HEK293 (cell line): Measurements from ENCODE around the gene OR9A2.

Experiments
- CTCF ChIA-PET: fragments of 350-600 bp; formaldehyde crosslinking; extraction: SDS; loops from one replicate; lab custom pipeline; 2021; ENCODE audit warnings: antibody characterized with exemption; lab: Yijun Ruan, JAX
- POLR2A ChIA-PET: fragments of 300-600 bp; formaldehyde crosslinking; extraction: SDS; loops from one replicate; lab custom pipeline; 2020; ENCODE audit warnings: antibody characterized with exemption, inconsistent platforms; lab: Yijun Ruan, JAX
- H3K27ac ChIP-seq: fragments of 200-500 bp; sonication (Bioruptor generic); 2 replicates; pipeline ENCODE4 v1.5.1; 2014; ENCODE audit warnings: low read depth, low read length, control low read depth, inconsistent platforms; ENCODE audit errors: extremely low read depth
- H3K36me3 ChIP-seq, 2 experiments: fragments of 200-500 bp in 1 of 2; sonication (Bioruptor generic) in 1 of 2; 1 replicate in 1 of 2; 2 replicates in 1 of 2; pipeline ENCODE4 v1.5.1; 2014 to 2017; ENCODE audit warnings: inconsistent platforms in 2 of 2, low read length in 2 of 2; ENCODE audit not compliant: control insufficient read depth in 2 of 2, insufficient read depth in 1 of 2
- H3K4me1 ChIP-seq: fragments of 200-500 bp; sonication (Bioruptor generic); 2 replicates; pipeline ENCODE4 v1.5.1; 2014; ENCODE audit warnings: mild to moderate bottlenecking, low read length, inconsistent platforms; ENCODE audit not compliant: control insufficient read depth, insufficient read depth
- H3K4me3 ChIP-seq: 2 replicates; pipeline ENCODE4 v1.5.1; 2011; ENCODE audit warnings: low read depth, mild to moderate bottlenecking, control low read depth, low read length, moderate library complexity
- H3K9me3 ChIP-seq: fragments of 200-500 bp; sonication (Bioruptor generic); 2 replicates; pipeline ENCODE4 v1.5.1; 2014; ENCODE audit warnings: low read depth, low read length, inconsistent platforms; ENCODE audit not compliant: control insufficient read depth, insufficient read depth
- BCL11B ChIP-seq: fragments of 450-650 bp; formaldehyde crosslinking; IDR thresholded peaks from 2 replicates; pipeline ENCODE4 v1.5.1; 2016; ENCODE audit warnings: low read depth, missing biosample characterization, missing genetic modification characterization
- SCRT1 ChIP-seq: fragments of 450-650 bp; formaldehyde crosslinking; IDR thresholded peaks from 2 replicates; pipeline ENCODE4 v1.5.1; 2016; ENCODE audit warnings: missing biosample characterization, missing genetic modification characterization, borderline replicate concordance
- TCF7L2 ChIP-seq: IDR thresholded peaks from 2 replicates; pipeline ENCODE4 v1.6.1; 2011; ENCODE audit warnings: low read depth, mild to moderate bottlenecking, inconsistent platforms, low read length, moderate library complexity, borderline replicate concordance
- TRIM28 ChIP-seq: IDR thresholded peaks from 2 replicates; pipeline ENCODE4 v1.6.1; 2011; ENCODE audit warnings: low read length, control low read depth, borderline replicate concordance
- ZFP3 ChIP-seq: fragments of 450-650 bp; formaldehyde crosslinking; IDR thresholded peaks from 2 replicates; pipeline ENCODE4 v1.5.1; 2016; ENCODE audit warnings: low read depth, missing biosample characterization, missing genetic modification characterization
- ZNF157 ChIP-seq: fragments of 450-650 bp; formaldehyde crosslinking; IDR thresholded peaks from 2 replicates; pipeline ENCODE4 v1.5.1; 2016; ENCODE audit warnings: missing biosample characterization, missing genetic modification characterization
- ZNF19 ChIP-seq: fragments of 450-650 bp; formaldehyde crosslinking; IDR thresholded peaks from 2 replicates; pipeline ENCODE4; 2016; ENCODE audit warnings: missing biosample characterization, missing genetic modification characterization, low read depth
- ZNF341 ChIP-seq: fragments of 450-650 bp; formaldehyde crosslinking; IDR thresholded peaks from 2 replicates; pipeline ENCODE4; 2016; ENCODE audit warnings: low read depth, missing biosample characterization, missing genetic modification characterization
- ZNF623 ChIP-seq: fragments of 450-650 bp; formaldehyde crosslinking; IDR thresholded peaks from 2 replicates; pipeline ENCODE4 v1.5.1; 2016; ENCODE audit warnings: missing biosample characterization, missing genetic modification characterization
- ZNF677 ChIP-seq: fragments of 450-650 bp; IDR thresholded peaks from 2 replicates; pipeline ENCODE4 v1.5.0; 2018; ENCODE audit warnings: missing biosample characterization, mild to moderate bottlenecking, missing genetic modification characterization, moderate library complexity
- ZNF791 ChIP-seq: fragments of 450-650 bp; formaldehyde crosslinking; IDR thresholded peaks from 2 replicates; pipeline ENCODE4 v1.5.1; 2016; ENCODE audit warnings: missing biosample characterization, missing genetic modification characterization
- ZSCAN23 ChIP-seq: fragments of 450-650 bp; formaldehyde crosslinking; IDR thresholded peaks from 2 replicates; pipeline ENCODE4 v1.5.1; 2016; ENCODE audit warnings: missing biosample characterization, missing genetic modification characterization
- TF ChIP-seq, protein P1 (sequence below): fragments of 450-650 bp; formaldehyde crosslinking; IDR thresholded peaks from 2 replicates; pipeline ENCODE4 v1.5.1; 2017; ENCODE audit warnings: missing biosample characterization, mild to moderate bottlenecking, missing genetic modification characterization, moderate library complexity
- TF ChIP-seq, protein P2 (sequence below): fragments of 450-650 bp; formaldehyde crosslinking; IDR thresholded peaks from 2 replicates; pipeline ENCODE4 v1.5.1; 2016; ENCODE audit warnings: missing biosample characterization, missing genetic modification characterization, borderline replicate concordance
- TF ChIP-seq, protein P3 (sequence below): fragments of 450-650 bp; formaldehyde crosslinking; IDR thresholded peaks from 2 replicates; pipeline ENCODE4 v1.5.1; 2016; ENCODE audit warnings: missing biosample characterization, missing genetic modification characterization

Gene OR9A2

DNA sequence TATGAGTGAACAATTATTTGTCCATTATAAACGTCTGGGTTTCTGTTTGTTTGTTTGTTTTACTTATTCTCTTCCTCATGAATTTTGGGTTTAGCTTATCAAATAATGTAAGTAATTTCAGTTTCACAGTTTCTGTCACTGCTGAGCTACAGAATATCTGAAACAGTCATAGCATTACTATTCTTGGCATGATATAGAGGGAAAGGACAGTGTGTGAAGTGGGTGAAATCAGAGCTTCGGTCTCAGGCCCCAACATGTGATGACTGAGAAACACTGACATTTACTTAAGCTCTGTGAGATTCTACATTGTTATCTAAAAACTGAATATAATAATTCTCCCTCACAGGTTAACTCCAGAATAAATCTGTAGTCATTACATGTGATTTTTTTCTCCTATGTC lies 16.5 kb upstream of the OR9A2 start:
- H3K9me3 ChIP-seq = no peaks in the 10 kb centered on the region
- TF ChIP-seq ZSCAN23 = no peak
- POLR2A ChIA-PET = no interaction called here
- no peak overlapping the region for H3K27ac ChIP-seq
- no peaks in the 10 kb centered on the region for H3K4me1 ChIP-seq
- no peaks in the 10 kb centered on the region for H3K36me3 ChIP-seq
- CTCF ChIA-PET = interaction anchor here (1.6 kb wide), 1 partner anchor 260 kb away, joined by 5 read pairs; no protein-coding TSS in a partner anchor
- no peak overlapping the region for H3K4me3 ChIP-seq

DNA sequence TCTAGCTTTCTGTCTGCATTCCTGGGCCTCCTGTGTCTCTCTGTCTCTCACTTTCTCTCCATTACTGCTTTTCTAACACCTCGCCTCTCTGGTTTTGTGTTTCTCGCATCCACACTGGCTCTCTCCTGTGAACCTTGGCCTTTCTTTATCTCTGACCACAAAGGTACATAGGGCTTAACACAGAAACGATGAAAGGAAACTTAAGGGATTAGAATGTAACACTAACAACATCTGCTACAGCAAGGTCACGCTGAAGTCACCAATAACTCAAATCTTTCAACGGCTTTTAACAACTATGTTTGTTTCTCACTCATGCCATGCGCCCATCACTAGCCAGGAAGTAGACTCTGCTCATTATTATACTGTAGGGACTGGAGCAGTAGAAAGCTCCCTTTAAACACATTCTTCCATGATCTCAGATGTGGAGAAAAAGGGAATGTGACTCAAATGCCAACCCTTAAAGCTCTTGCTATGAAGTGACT lies 15.9 kb upstream of the OR9A2 start:
- TF ChIP-seq TCF7L2 = peak; percentile 87
- no peak for TF ChIP-seq ZNF677 (tag by site-specific recombination)
- peak; percentile 71; the same call in 1 of the 2 replicates for TF ChIP-seq TRIM28
- no peak for TF ChIP-seq BCL11B (tag by site-specific recombination)
- TF ChIP-seq ZNF623 (tag by site-specific recombination) = no peak
- TF ChIP-seq, protein P1, sequence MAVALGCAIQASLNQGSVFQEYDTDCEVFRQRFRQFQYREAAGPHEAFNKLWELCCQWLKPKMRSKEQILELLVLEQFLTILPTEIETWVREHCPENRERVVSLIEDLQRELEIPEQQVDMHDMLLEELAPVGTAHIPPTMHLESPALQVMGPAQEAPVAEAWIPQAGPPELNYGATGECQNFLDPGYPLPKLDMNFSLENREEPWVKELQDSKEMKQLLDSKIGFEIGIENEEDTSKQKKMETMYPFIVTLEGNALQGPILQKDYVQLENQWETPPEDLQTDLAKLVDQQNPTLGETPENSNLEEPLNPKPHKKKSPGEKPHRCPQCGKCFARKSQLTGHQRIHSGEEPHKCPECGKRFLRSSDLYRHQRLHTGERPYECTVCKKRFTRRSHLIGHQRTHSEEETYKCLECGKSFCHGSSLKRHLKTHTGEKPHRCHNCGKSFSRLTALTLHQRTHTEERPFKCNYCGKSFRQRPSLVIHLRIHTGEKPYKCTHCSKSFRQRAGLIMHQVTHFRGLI (tag by site-specific recombination) = no peak
- POLR2A ChIA-PET = no interaction called here
- CTCF ChIA-PET = interaction anchor here (0.6 kb wide), 1 partner anchor 145 kb away, joined by 3 read pairs; no protein-coding TSS in a partner anchor
- Histone ChIP-seq H3K4me3 (no peak overlapping the region), H3K9me3 (no peaks in the 10 kb centered on the region), H3K4me1 (no peaks in the 10 kb centered on the region), H3K27ac (no peak overlapping the region), H3K36me3 (no peaks in the 10 kb centered on the region)

DNA sequence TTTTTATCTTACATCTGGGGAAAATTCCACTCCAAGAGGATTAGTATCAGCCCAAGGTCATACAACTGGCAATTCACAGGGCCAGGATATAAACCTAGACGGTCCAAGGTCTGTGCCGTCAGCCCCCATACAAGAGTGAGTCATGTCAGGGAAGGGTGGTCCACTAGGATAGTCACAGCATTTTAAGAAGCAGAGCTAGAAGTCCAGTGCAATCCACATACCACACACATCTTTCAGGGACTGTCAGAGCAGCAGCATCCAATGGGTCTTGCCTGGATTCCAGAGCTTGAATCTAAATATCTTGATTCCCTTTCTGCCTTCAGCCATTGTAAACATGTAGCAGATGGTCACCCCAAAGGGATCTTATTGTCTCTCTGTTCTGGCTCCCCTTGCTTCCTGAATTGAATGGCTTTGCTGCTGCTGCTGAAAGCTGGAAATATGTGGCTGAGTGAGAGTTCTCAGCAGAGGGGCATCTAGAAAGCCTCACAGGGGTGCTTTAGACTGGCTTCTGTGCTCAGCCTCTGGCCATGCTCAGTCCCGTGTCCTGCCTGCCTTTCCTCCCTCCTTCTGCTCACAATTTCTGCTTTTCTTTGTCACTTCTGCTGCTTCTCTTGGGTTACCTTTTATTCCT lies 15.3 kb upstream of the OR9A2 start:
- no peaks in the 10 kb centered on the region for H3K9me3 ChIP-seq
- H3K4me1 ChIP-seq = no peaks in the 10 kb centered on the region
- ChIA-PET POLR2A (no interaction called here), CTCF (interaction anchor here (0.6 kb wide), 1 partner anchor 146 kb away, joined by 3 read pairs; no protein-coding TSS in a partner anchor)
- no peaks in the 10 kb centered on the region for H3K36me3 ChIP-seq
- TF ChIP-seq SCRT1 = no peak
- TF ChIP-seq ZNF341 (tag by site-specific recombination) = no peak
- no peak for TF ChIP-seq ZNF791 (tag by site-specific recombination)
- TF ChIP-seq ZFP3 = no peak
- no peak for TF ChIP-seq ZNF157
- TF ChIP-seq, protein P2, sequence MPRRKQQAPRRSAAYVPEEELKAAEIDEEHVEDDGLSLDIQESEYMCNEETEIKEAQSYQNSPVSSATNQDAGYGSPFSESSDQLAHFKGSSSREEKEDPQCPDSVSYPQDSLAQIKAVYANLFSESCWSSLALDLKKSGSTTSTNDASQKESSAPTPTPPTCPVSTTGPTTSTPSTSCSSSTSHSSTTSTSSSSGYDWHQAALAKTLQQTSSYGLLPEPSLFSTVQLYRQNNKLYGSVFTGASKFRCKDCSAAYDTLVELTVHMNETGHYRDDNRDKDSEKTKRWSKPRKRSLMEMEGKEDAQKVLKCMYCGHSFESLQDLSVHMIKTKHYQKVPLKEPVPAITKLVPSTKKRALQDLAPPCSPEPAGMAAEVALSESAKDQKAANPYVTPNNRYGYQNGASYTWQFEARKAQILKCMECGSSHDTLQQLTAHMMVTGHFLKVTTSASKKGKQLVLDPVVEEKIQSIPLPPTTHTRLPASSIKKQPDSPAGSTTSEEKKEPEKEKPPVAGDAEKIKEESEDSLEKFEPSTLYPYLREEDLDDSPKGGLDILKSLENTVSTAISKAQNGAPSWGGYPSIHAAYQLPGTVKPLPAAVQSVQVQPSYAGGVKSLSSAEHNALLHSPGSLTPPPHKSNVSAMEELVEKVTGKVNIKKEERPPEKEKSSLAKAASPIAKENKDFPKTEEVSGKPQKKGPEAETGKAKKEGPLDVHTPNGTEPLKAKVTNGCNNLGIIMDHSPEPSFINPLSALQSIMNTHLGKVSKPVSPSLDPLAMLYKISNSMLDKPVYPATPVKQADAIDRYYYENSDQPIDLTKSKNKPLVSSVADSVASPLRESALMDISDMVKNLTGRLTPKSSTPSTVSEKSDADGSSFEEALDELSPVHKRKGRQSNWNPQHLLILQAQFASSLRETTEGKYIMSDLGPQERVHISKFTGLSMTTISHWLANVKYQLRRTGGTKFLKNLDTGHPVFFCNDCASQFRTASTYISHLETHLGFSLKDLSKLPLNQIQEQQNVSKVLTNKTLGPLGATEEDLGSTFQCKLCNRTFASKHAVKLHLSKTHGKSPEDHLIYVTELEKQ = no peak
- no peak overlapping the region for H3K27ac ChIP-seq
- no peak overlapping the region for H3K4me3 ChIP-seq

DNA sequence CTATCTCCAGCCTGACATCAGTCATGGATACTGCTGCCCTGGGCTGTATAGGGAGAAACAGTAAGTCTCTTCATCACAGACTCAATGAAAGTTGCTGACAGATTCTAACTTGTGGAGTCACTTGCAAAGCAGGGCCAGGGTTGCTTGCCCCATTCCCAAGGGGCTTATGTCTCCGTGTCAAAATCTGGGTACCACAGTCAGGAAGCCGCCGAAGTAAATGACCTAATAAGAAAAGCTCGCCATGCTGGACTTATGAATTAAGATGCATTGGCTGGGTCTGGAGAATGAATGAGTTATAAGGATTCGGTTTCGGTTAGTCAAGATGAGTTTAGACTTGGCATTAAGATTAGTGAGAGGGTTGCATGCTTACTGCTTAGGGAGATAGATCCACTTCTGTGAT lies 14.4 kb upstream of the OR9A2 start:
- TF ChIP-seq, protein P3, sequence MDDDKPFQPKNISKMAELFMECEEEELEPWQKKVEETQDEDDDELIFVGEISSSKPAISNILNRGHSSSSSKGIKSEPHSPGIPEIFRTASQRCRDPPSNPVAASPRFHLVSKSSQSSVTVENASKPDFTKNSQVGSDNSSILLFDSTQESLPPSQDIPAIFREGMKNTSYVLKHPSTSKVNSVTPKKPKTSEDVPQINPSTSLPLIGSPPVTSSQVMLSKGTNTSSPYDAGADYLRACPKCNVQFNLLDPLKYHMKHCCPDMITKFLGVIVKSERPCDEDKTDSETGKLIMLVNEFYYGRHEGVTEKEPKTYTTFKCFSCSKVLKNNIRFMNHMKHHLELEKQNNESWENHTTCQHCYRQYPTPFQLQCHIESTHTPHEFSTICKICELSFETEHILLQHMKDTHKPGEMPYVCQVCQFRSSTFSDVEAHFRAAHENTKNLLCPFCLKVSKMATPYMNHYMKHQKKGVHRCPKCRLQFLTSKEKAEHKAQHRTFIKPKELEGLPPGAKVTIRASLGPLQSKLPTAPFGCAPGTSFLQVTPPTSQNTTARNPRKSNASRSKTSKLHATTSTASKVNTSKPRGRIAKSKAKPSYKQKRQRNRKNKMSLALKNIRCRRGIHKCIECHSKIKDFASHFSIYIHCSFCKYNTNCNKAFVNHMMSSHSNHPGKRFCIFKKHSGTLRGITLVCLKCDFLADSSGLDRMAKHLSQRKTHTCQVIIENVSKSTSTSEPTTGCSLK = no peak
- TF ChIP-seq BCL11B (tag by site-specific recombination) (no peak), ZNF19 (tag by site-specific recombination) (no peak)
- ChIA-PET POLR2A (no interaction called here), CTCF (no interaction called here)
- H3K36me3 ChIP-seq = no peaks in the 10 kb centered on the region
- H3K27ac ChIP-seq = no peak overlapping the region
- no peak overlapping the region for H3K4me3 ChIP-seq
- H3K9me3 ChIP-seq = no peaks in the 10 kb centered on the region
- H3K4me1 ChIP-seq = no peaks in the 10 kb centered on the region
